Suprapubic skin (tissue), 4 donors: Measurements from ENCODE around the gene IL4I1.

Experiments
- CTCF ChIP-seq, 2 donors: fragments of 200-600 bp in 1 of 2; fragments of 450-650 bp in 1 of 2; sonication (generic) in 1 of 2; IDR thresholded peaks; one replicate each; pipeline ENCODE4 v1.5.1; 2016 to 2019; ENCODE audit warnings: antibody characterized with exemption in 2 of 2, mild to moderate bottlenecking in 1 of 2, moderate library complexity in 1 of 2
- EP300 ChIP-seq: sonication (generic); formaldehyde crosslinking; IDR thresholded peaks from one replicate; pipeline ENCODE4 v1.6.1; 2017; ENCODE audit warnings: antibody characterized with exemption
- POLR2A ChIP-seq, 2 donors: fragments of 450-650 bp; IDR thresholded peaks; one replicate each; pipeline ENCODE4 v1.6.1; 2017; ENCODE audit warnings: antibody characterized with exemption in 2 of 2, mild to moderate bottlenecking in 2 of 2, moderate library complexity in 2 of 2
- POLR2AphosphoS5 ChIP-seq, 3 donors: sonication (generic); formaldehyde crosslinking; IDR thresholded peaks; one replicate each; pipeline ENCODE4 v1.6.1; 2017; ENCODE audit warnings: antibody characterized with exemption in 3 of 3

- TF ChIP-seq CTCF (IDR thresholded peaks at IDR 0.05) (no peak), POLR2AphosphoS5 (IDR thresholded peaks at IDR 0.05) (no peak), EP300 (no peak), POLR2A (IDR thresholded peaks at IDR 0.05) (no peak)
These were observed 27.6 kb downstream of the IL4I1 start for GRCh38 chr19:49869009-49869483.
